OCI-LY1 (cell line): ENCODE measurements around the gene ST8SIA1.
A peak's percentile ranks its signal among the peaks of the same experiment; 100 is the strongest.
"Not testable (repeated sequence)": the region's sequence is repeated elsewhere in the genome, so short reads cannot be mapped to it uniquely, and the experiment has no call there.

ENCODE experiments used
- H2AFZ ChIP-seq: fragments of 200-600 bp; sonication (generic), shearing (Covaris generic); 2 replicates; pipeline ENCODE4 v1.6.0; 2014; ENCODE audit warnings: antibody characterized with exemption, mild to moderate bottlenecking, low read length
- H3F3A ChIP-seq: fragments of 200-600 bp; sonication (generic), shearing (Covaris generic); 2 replicates; pipeline ENCODE4 v1.6.0; 2014; ENCODE audit warnings: mild to moderate bottlenecking, antibody characterized with exemption, low read length, moderate library complexity; ENCODE audit not compliant: insufficient read depth
- H3K27ac ChIP-seq: fragments of 200-600 bp; sonication (generic); 2 replicates; pipeline ENCODE4 v1.5.1; 2014; ENCODE audit warnings: low read length, mixed run types, mild to moderate bottlenecking, low read depth; ENCODE audit not compliant: poor library complexity, severe bottlenecking
- H3K27me3 ChIP-seq: fragments of 200-600 bp; sonication (generic); 2 replicates; pipeline ENCODE4 v1.6.0; 2014; ENCODE audit warnings: antibody characterized with exemption, mild to moderate bottlenecking, low read length, moderate library complexity; ENCODE audit not compliant: insufficient read depth
- H3K36me3 ChIP-seq: fragments of 200-600 bp; sonication (generic); 2 replicates; pipeline ENCODE4 v1.6.1; 2014; ENCODE audit warnings: mild to moderate bottlenecking, antibody characterized with exemption, low read length, moderate library complexity, mixed read lengths; ENCODE audit not compliant: insufficient read depth
- H3K4me1 ChIP-seq: fragments of 200-600 bp; sonication (generic); 2 replicates; pipeline ENCODE4 v1.5.1; 2014; ENCODE audit warnings: mild to moderate bottlenecking, low read length, moderate library complexity; ENCODE audit not compliant: insufficient read depth, severe bottlenecking
- H3K4me2 ChIP-seq: fragments of 200-600 bp; sonication (generic), shearing (Covaris generic); 2 replicates; pipeline ENCODE4 v1.6.1; 2014; ENCODE audit warnings: low read length
- H3K4me3 ChIP-seq: fragments of 200-600 bp; sonication (generic); 2 replicates; pipeline ENCODE4 v1.5.1; 2014; ENCODE audit warnings: low read length, low read depth, mild to moderate bottlenecking, mixed read lengths; ENCODE audit not compliant: poor library complexity, severe bottlenecking
- H3K79me2 ChIP-seq: fragments of 200-600 bp; shearing (Covaris generic); 2 replicates; pipeline ENCODE4 v1.6.1; 2016; ENCODE audit warnings: mixed run types, low read length, mixed read lengths; ENCODE audit not compliant: insufficient read depth
- H3K9ac ChIP-seq: fragments of 200-600 bp; sonication (generic), shearing (Covaris generic); 2 replicates; pipeline ENCODE4 v1.6.1; 2014; ENCODE audit warnings: mild to moderate bottlenecking, low read length, mixed read lengths
- H3K9me2 ChIP-seq: fragments of 200-600 bp; sonication (generic), shearing (Covaris generic); 2 replicates; pipeline ENCODE4 v1.6.1; 2014; ENCODE audit warnings: low read depth, mild to moderate bottlenecking, low read length, mixed read lengths
- H3K9me3 ChIP-seq: fragments of 200-600 bp; shearing (Covaris generic); 2 replicates; pipeline ENCODE4 v1.6.1; 2014; ENCODE audit warnings: low read length, mixed read lengths
- H4K20me1 ChIP-seq: fragments of 200-600 bp; sonication (generic), shearing (Covaris generic); 2 replicates; pipeline ENCODE4 v1.6.0; 2016; ENCODE audit warnings: mild to moderate bottlenecking, low read length; ENCODE audit not compliant: insufficient read depth
- EZH2 ChIP-seq: fragments of 200-600 bp; sonication (generic), shearing (Covaris generic); IDR thresholded peaks from 2 replicates; pipeline ENCODE4 v1.8.0; 2017; ENCODE audit warnings: borderline replicate concordance, mixed run types, mild to moderate bottlenecking, antibody characterized with exemption, low read length, moderate library complexity, mixed read lengths
- TF ChIP-seq, protein P1 (sequence below): fragments of 200-600 bp; sonication (generic), shearing (Covaris generic); IDR thresholded peaks from 2 replicates; pipeline ENCODE4 v1.5.1; 2017; ENCODE audit warnings: mild to moderate bottlenecking, antibody characterized with exemption, low read length, moderate library complexity, mixed read lengths

ST8SIA1 gene

DNA sequence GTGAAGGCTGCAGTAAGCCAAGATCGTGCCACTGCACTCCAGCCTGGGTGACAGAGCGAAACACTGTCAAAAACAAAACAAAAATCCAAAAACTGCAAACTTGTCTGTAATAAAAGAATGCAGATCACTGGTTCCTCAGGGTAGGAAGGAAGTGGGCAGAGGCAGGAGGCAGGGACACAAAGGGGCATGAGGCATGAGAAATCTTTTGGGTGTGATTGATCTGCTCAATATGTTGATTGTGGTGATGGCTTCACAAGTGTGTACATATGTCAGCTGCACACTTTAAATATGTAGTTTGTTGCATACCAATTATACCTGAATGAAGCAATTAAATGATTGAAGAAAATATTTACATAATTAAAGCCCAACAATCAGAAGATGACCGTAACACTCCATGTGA lies 170.9 kb downstream of the ST8SIA1 start:
- Histone ChIP-seq H3K9me3 (peaks cover 7% of the 10 kb centered on the region), H2AFZ (peak overlapping the region; percentile 62; the same call in 1 of the 2 replicates), H3K9me2 (no peaks in the 10 kb centered on the region), H3K4me1 (peaks cover 47% of the 10 kb centered on the region), H3K79me2 (no peaks in the 10 kb centered on the region), H3K9ac (no peak overlapping the region), H3K4me3 (peak overlapping the region; percentile 11), H3F3A (no peaks in the 10 kb centered on the region), H4K20me1 (no peaks in the 10 kb centered on the region), H3K4me2 (peak overlapping the region; percentile 57), H3K27ac (peak overlapping the region; percentile 90), H3K27me3 (no peaks in the 10 kb centered on the region), H3K36me3 (no peaks in the 10 kb centered on the region)
- no peak for TF ChIP-seq EZH2
- TF ChIP-seq, protein P1, sequence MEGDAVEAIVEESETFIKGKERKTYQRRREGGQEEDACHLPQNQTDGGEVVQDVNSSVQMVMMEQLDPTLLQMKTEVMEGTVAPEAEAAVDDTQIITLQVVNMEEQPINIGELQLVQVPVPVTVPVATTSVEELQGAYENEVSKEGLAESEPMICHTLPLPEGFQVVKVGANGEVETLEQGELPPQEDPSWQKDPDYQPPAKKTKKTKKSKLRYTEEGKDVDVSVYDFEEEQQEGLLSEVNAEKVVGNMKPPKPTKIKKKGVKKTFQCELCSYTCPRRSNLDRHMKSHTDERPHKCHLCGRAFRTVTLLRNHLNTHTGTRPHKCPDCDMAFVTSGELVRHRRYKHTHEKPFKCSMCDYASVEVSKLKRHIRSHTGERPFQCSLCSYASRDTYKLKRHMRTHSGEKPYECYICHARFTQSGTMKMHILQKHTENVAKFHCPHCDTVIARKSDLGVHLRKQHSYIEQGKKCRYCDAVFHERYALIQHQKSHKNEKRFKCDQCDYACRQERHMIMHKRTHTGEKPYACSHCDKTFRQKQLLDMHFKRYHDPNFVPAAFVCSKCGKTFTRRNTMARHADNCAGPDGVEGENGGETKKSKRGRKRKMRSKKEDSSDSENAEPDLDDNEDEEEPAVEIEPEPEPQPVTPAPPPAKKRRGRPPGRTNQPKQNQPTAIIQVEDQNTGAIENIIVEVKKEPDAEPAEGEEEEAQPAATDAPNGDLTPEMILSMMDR: no peak

DNA sequence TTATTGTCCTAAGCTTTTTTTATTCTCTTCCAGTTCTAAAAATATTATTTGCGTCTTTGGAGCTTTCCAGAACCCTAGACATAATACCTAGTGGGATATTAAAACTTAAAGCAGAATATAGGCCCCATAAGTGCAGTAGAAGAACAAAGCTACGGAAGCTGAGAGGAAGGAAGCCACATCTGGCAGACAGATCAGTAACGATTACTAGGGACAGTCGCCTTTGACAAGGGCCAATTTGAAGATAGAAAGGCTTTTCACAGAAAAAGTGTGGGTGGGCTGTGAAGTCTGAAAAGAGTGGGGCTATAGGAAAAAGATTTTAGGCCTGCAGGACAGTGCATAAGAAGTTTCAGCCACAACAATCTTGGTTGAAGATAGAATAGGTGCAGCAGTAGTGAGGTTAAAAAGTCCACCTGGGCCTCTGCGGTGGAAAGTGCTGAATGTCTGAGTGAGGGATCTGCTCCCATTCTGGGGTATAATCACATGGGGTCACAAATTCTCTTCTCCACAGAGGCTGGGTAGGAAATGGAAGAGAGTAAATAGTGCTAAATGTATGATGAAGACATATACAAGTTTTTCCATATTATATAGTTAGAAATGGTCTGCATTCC lies 174.0 kb downstream of the ST8SIA1 start:
- peaks cover 49% of the 10 kb centered on the region for H3K4me1 ChIP-seq
- H4K20me1 ChIP-seq: no peaks in the 10 kb centered on the region
- H3K79me2 ChIP-seq: no peaks in the 10 kb centered on the region
- H3K9me2 ChIP-seq: no peaks in the 10 kb centered on the region
- TF ChIP-seq EZH2: no peak
- TF ChIP-seq, protein P1: no peak
- no peak overlapping the region; the same call in 1 of the 2 replicates for H3K9ac ChIP-seq
- H3K4me2 ChIP-seq: peak overlapping the region; percentile 1; the same call in 1 of the 2 replicates
- no peaks in the 10 kb centered on the region for H3K36me3 ChIP-seq
- no peak overlapping the region for H3K4me3 ChIP-seq
- H3F3A ChIP-seq: no peaks in the 10 kb centered on the region
- H2AFZ ChIP-seq: no peak overlapping the region
- H3K27ac ChIP-seq: peak overlapping the region; percentile 59
- H3K9me3 ChIP-seq: peaks cover 7% of the 10 kb centered on the region
- no peaks in the 10 kb centered on the region for H3K27me3 ChIP-seq

DNA sequence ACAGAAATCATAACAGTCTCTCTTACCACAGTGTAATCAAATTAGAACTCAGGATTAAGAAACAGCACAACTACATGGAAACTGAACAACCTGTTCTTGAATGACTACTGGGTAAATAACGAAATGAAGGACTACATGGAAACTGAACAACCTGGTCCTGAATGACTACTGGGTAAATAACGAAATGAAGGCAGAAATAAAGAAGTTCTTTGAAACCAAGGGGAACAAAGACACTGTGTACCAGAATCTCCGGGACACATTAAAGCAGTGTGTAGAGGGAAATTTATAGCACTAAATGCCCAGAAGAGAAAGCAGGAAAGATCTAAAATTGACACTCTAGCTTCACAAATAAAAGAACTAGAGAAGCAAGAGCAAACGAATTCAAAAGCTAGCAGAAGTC lies 185.2 kb downstream of the ST8SIA1 start:
- not testable (repeated sequence) for H2AFZ ChIP-seq, H3K27me3 ChIP-seq, H3K4me2 ChIP-seq, H3K9me2 ChIP-seq, H3K9me3 ChIP-seq, H4K20me1 ChIP-seq, H3K4me3 ChIP-seq, H3K36me3 ChIP-seq, H3K79me2 ChIP-seq, H3K27ac ChIP-seq, H3K9ac ChIP-seq, H3F3A ChIP-seq
- H3K4me1 ChIP-seq: peaks cover 39% of the 10 kb centered on the region

DNA sequence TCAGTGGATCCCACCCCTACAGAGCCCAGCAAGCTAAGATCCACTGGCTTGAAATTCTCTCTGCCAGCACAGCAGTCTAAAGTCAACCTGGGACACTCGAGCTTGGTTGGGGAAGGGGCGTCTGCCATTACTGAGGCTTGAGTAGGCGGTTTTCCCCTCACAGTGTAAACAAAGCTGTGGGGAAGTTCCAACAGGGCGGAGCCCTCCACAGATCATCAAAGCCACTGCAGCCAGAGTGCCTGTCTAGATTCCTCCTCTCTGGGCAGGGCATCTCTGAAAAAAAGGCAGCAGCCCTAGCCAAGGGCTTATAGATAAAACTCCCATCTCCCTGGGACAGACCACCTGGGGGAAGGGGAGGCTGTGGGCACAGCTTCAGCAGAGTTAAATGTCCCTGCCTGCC lies 187.8 kb downstream of the ST8SIA1 start:
- H3K9me3 ChIP-seq, H3K9me2 ChIP-seq, H3K27me3 ChIP-seq, H4K20me1 ChIP-seq, H3K36me3 ChIP-seq, H2AFZ ChIP-seq, H3F3A ChIP-seq, H3K79me2 ChIP-seq: not testable (repeated sequence)
- peak overlapping the region; percentile 69 for H3K27ac ChIP-seq
- H3K4me2 ChIP-seq: peak overlapping the region; percentile 39; the same call in 1 of the 2 replicates
- H3K4me3 ChIP-seq: peak overlapping the region; percentile 17
- peak overlapping the region; percentile 36; the same call in 1 of the 2 replicates for H3K9ac ChIP-seq
- peaks cover 30% of the 10 kb centered on the region for H3K4me1 ChIP-seq
